GM19468 (cell line): ENCODE measurements around the gene DDA1.
A peak's percentile ranks its signal among the peaks of the same experiment; 100 is the strongest.
"Not testable (repeated sequence)": the region's sequence is repeated elsewhere in the genome, so short reads cannot be mapped to it uniquely, and the experiment has no call there.

Experiments used
- ATAC-seq: cut with Tn5 transposase; IDR thresholded peaks from one replicate; pipeline ENCODE4 v1.9.1; 2021; ENCODE audit warnings: mild to moderate bottlenecking, moderate library complexity, moderate number of reproducible peaks; ENCODE audit not compliant: unreplicated experiment; ENCODE audit errors: extremely low read depth

DDA1 gene

GRCh38 chr19:17309198-17309964 is at the start of gene DDA1:
TSS of gene DDA1 (plus strand) at chr19:17309563. CDS start at chr19:17309655, 92 bp downstream.
- ATAC-seq = no peak

- ATAC-seq = no peak
These were observed 49.4 kb upstream of the DDA1 start for GRCh38 chr19:17259934-17260333.

GRCh38 chr19:17260842-17261325 is 48.5 kb upstream of the DDA1 start:
- ATAC-seq = no peak

DNA sequence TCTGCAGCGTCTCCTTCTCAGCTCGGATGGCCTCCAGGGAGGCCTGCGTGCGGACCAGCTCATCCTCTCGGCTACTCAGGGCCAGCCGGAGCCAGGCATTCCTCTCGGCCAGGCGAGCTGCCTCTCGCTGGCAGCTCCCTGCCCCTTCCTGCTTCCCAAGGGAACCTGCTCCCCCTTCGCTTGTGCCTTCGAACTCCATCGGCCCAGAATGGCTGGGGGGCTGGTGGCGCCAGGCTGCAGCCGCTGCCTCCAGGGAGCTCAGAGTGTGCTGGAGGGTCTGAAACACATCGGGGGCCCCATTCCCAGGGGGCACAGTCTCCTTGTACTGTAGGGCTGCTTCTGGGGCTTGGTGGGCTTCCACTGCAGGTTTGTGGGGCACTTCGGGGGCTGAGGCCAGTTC is 46.8 kb upstream of the DDA1 start:
- ATAC-seq = no peak

GRCh38 chr19:17263712-17264640 is 45.4 kb upstream of the DDA1 start:
- no peak for ATAC-seq

- no peak for ATAC-seq
These were observed 44.8 kb upstream of the DDA1 start, which contains the start of gene USHBP1 for GRCh38 chr19:17264641-17264979. TSS of gene USHBP1 (minus strand) at chr19:17264745. CDS start at chr19:17264299, 446 bp downstream.

- ATAC-seq = no peak
These were observed 43.3 kb upstream of the DDA1 start for GRCh38 chr19:17266026-17266425.

GRCh38 chr19:17266589-17266974 is 42.8 kb upstream of the DDA1 start:
- ATAC-seq = no peak

DNA sequence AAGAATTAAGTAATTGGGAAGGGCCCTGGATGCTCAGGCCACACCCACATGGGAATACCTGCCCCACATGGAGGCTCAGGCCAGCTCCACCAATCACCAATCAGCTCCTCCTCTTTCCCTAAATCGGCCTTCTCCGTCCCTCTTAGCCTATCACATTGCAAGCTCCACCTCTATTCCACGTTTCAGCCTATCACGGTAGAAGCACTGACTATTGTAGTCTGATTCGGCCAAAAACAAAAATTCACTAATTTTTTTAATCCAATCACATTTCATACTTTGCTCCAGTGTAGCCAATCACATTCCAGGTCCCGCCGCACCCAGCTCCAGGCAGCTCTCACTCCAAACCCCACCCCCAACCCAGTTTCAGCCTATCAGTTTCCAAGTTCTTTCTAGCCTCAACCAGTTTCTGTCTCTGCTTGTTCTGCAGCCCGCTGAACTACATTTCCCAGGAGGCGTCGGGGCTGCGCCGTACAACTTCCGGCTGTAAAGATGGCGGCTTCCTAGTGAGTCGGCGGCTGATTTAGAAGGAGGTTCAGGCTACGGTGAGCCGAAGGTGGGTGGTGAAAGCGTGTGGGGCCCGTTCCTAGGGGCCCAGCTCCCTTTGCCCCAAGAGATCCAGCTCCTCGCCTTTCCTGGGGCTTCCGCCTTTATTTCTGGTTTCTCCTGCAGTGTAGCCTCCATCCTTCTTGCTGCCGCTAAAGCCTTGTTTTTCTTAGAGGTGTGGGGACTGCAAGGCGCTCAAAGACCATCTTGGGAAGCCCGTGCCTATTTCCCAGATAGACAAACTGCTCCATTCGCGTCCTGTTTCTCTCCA is 42.2 kb upstream of the DDA1 start, which contains the start of gene BABAM1:
BABAM1 (plus strand) TSS at position 469 of the 814 bp plus-strand sequence. CDS start 1,364 bp downstream, outside the sequence.
- peak; percentile 82 for ATAC-seq

DNA sequence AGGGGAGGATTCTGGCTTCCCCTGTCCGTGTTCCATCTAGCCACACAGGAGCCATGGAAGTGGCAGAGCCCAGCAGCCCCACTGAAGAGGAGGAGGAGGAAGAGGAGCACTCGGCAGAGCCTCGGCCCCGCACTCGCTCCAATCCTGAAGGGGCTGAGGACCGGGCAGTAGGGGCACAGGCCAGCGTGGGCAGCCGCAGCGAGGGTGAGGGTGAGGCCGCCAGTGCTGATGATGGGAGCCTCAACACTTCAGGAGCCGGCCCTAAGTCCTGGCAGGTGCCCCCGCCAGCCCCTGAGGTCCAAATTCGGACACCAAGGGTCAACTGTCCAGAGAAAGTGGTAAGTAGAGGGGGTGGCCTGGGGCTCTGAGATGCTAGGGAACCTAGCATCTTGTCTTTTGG is 40.6 kb upstream of the DDA1 start:
- ATAC-seq = no peak

DNA sequence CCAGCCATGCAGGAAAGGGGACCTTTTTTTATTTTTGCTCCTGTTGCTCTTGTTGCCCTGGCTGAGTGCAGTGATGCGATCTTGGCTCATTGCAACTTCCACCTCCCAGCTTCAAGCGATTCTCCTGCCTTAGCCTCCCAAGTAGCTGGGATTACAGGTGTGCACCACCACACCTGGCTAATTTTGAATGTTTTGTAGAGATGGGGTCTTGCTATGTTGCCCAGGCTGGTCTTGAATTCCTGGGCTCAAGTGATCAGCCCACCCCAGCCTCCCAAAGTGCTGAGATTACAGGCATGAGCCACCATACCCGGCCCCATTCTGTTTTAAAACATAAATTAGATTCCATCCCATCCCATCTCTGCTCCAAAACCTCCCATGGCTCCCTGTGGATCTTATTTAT is 34.5 kb upstream of the DDA1 start:
- not testable (repeated sequence) for ATAC-seq

GRCh38 chr19:17275441-17276175 is 33.8 kb upstream of the DDA1 start:
- no peak for ATAC-seq

GRCh38 chr19:17279436-17279835 is 29.9 kb upstream of the DDA1 start:
- ATAC-seq = no peak

DNA sequence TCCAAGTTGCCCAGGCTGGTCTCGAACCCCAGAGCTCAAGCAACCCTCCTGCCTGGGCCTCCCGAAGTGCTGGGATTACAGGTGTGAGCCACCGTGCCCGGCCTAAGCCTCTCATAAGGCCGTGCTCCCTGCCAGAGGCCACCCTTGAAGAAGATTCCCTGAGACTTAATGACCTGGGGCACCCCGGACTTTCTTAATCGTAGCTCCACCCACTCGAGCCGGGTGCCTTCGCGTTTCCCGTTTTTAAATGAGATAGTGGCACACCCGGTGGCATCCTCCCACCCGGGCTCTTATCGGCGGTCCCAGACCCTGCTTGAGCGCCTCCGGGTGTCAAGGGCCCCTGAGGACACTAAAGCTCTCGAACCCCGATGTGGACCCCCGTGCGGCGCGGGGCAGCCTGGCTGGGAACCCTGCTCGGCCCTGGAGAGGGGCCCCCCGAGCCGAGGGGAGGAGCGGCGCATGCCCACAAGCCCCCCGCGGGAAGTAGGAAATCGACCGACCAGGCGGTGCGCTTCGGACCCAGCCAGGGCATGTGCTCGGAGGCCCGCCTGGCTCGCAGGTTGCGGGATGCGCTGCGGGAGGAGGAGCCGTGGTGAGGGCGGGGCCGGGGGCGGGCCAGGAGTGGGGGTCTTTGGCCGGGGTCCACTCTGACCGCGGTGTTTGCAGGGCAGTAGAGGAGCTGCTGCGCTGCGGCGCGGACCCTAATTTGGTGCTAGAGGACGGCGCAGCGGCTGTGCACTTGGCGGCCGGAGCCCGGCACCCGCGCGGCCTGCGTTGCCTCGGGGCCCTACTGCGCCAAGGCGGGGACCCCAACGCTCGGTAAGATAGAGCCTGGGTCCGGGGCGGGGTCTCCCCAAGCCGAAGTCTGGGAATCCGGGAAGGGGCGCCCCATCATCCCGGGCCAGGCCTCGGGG is 27.7 kb upstream of the DDA1 start, which contains the start of gene ANKLE1:
ANKLE1 (plus strand) TSS at position 511 of the 914 bp plus-strand sequence; CDS start at position 531, 20 bp downstream.
- ATAC-seq = no peak

DNA sequence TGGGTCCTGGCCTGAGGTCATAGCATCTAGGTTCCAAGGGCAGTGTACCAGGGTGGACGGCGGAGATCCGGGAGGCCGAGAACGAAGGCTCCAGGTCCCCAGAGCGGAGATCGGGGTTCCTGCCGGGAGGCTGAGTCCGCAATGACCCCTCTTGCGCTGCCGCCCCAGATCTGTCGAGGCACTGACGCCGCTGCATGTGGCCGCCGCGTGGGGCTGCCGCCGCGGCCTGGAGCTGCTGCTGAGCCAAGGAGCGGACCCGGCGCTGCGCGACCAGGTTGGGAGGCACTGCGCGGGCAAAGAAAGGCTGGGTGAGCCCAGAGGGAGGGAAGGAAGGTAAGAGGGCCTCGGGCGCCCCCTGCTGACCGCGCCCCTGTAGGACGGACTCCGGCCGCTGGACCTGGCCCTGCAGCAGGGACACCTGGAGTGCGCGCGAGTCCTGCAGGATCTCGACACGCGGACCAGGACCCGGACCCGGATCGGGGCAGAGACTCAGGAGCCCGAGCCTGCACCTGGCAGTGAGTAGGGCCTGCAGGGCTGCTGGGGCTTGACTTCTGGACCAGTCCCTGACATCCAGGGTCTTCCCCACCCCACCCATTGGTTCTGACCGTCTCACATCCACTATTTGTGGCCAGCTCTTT is 26.8 kb upstream of the DDA1 start:
- ATAC-seq = no peak

DNA sequence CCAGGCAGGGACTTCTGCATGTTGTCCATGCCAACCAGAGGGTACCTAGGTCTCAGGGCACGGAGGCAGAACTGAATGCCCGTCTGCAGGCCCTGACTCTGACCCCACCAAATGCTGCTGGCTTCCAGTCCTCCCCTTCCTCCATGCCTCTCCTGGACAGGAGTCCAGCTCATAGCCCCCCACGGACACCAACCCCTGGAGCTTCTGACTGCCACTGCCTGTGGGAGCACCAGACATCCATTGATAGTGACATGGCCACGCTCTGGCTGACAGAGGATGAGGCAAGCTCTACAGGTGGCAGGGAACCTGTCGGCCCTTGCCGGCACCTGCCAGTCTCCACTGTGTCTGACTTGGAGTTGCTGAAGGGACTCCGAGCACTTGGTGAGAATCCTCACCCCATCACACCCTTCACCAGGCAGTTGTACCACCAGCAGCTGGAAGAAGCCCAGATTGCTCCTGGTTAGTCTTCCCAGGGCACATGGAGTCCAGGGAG is 25.8 kb upstream of the DDA1 start:
- ATAC-seq = no peak

DNA sequence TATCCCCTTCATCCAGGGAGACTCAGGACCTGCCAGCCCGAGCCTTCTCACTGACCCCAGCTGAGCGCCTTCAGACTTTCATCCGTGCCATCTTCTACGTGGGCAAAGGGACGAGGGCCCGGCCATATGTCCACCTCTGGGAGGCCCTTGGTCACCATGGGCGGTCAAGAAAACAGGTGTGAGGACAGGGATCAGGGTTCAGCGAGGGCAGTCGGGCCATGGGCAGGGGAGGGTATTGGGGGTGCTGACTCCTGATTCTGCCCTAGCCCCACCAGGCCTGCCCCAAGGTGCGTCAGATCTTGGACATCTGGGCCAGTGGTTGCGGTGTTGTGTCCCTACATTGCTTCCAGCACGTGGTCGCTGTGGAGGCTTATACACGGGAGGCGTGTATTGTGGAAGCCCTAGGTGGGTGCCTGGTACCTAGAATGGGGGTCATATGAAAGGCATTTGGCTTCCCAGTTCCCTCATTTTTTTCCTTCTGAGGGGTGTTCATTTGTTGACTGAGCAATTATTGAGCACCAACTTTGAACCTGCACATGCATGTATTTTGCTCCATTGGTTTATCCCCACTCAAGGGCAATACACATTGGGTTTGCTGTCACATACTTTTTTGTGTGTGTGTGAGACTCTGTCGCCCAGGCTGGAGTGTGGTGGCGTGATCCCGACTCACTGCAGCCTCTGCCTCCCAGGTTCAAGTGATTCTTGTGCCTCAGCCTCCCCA is 23.8 kb upstream of the DDA1 start:
- ATAC-seq = no peak
